WTC11 (cell line): Measurements from ENCODE around the gene ADGRV1.

ENCODE experiments used
- ATF6 ChIP-seq: sonication (generic); formaldehyde crosslinking; IDR thresholded peaks from 2 replicates; pipeline ENCODE4 v1.8.1; 2023; ENCODE audit warnings: mild to moderate bottlenecking, missing genetic modification reagents
- CTCF ChIP-seq: fragments of 200-600 bp; IDR thresholded peaks from 2 replicates; pipeline ENCODE4 v1.8.0; 2022; ENCODE audit warnings: antibody characterized with exemption
- E2F4 ChIP-seq: sonication (generic); formaldehyde crosslinking; IDR thresholded peaks from 2 replicates; pipeline ENCODE4 v1.8.1; 2022; ENCODE audit warnings: low read depth, mild to moderate bottlenecking, moderate library complexity, missing genetic modification reagents, borderline replicate concordance
- FOXJ3 ChIP-seq: sonication (generic); formaldehyde crosslinking; IDR thresholded peaks from 2 replicates; pipeline ENCODE4 v1.9.0; 2021; ENCODE audit warnings: missing genetic modification reagents, mild to moderate bottlenecking, borderline replicate concordance
- HMGA2 ChIP-seq: fragments of 250-450 bp; sonication (Bioruptor Pico); IDR thresholded peaks from 2 replicates; pipeline ENCODE4 v1.4.0; 2021; ENCODE audit warnings: mild to moderate bottlenecking, moderate library complexity
- HMGXB4 ChIP-seq: sonication (generic); formaldehyde crosslinking; IDR thresholded peaks from 2 replicates; pipeline ENCODE4 v1.8.1; 2023; ENCODE audit warnings: mild to moderate bottlenecking, moderate library complexity, missing genetic modification reagents
- MAX ChIP-seq: sonication (generic); formaldehyde crosslinking; IDR thresholded peaks from 2 replicates; pipeline ENCODE4 v1.8.0; 2022; ENCODE audit warnings: mild to moderate bottlenecking, missing genetic modification reagents
- NFYB ChIP-seq: sonication (generic); formaldehyde crosslinking; conservative IDR thresholded peaks from 2 replicates; pipeline ENCODE4 v1.8.0; 2022; ENCODE audit warnings: low read depth, missing genetic modification reagents
- NR1H2 ChIP-seq: sonication (generic); formaldehyde crosslinking; IDR thresholded peaks from 2 replicates; pipeline ENCODE4 v1.9.0; 2021; ENCODE audit warnings: mild to moderate bottlenecking, moderate library complexity, missing genetic modification reagents
- NR2C2 ChIP-seq: sonication (generic); formaldehyde crosslinking; IDR thresholded peaks from 2 replicates; pipeline ENCODE4 v1.8.0; 2022; ENCODE audit warnings: mild to moderate bottlenecking, missing genetic modification reagents
- TEAD1 ChIP-seq: sonication (generic); formaldehyde crosslinking; IDR thresholded peaks from 2 replicates; pipeline ENCODE4 v1.8.0; 2022; ENCODE audit warnings: mild to moderate bottlenecking, missing genetic modification reagents
- USF1 ChIP-seq: sonication (generic); formaldehyde crosslinking; IDR thresholded peaks from 2 replicates; pipeline ENCODE4 v1.8.0; 2022; ENCODE audit warnings: mild to moderate bottlenecking, missing genetic modification reagents
- USF2 ChIP-seq: sonication (generic); formaldehyde crosslinking; IDR thresholded peaks from 2 replicates; pipeline ENCODE4 v1.8.1; 2023; ENCODE audit warnings: mild to moderate bottlenecking, missing genetic modification reagents, moderate library complexity

GRCh38 chr5:90803876-90804275, 245.3 kb downstream of the ADGRV1 start:
- no peak for TF ChIP-seq NFYB (CRISPR knock-in tag)
- no peak for TF ChIP-seq NR1H2 (CRISPR knock-in tag)
- TF ChIP-seq USF2 (CRISPR knock-in tag): no peak
- TF ChIP-seq CTCF: no peak
- no peak for TF ChIP-seq MAX (CRISPR knock-in tag)
- no peak for TF ChIP-seq TEAD1 (CRISPR knock-in tag)
- TF ChIP-seq HMGA2 (CRISPR knock-in tag): no peak
- TF ChIP-seq E2F4 (CRISPR knock-in tag): no peak
- TF ChIP-seq FOXJ3: no peak
- no peak for TF ChIP-seq ATF6 (CRISPR knock-in tag)
- TF ChIP-seq NR2C2 (CRISPR knock-in tag): no peak
- TF ChIP-seq USF1 (CRISPR knock-in tag): no peak
- no peak for TF ChIP-seq HMGXB4
